Neutrophil (primary cell): ENCODE measurements around the gene MCHR1.
"Not testable (repeated sequence)": the region's sequence is repeated elsewhere in the genome, so short reads cannot be mapped to it uniquely, and the experiment has no call there.

Experiments used
- H3K27ac ChIP-seq: fragments of 200-600 bp; sonication (generic); 2 replicates; pipeline ENCODE4 v1.5.1; 2016; ENCODE audit warnings: mild to moderate bottlenecking, moderate library complexity
- H3K27me3 ChIP-seq: fragments of 200-600 bp; sonication (generic); 2 replicates; pipeline ENCODE4 v1.6.0; 2016; ENCODE audit warnings: mild to moderate bottlenecking
- H3K36me3 ChIP-seq: fragments of 200-600 bp; sonication (generic); 2 replicates; pipeline ENCODE4 v1.5.1; 2017
- H3K4me1 ChIP-seq, 2 experiments: fragments of 200-600 bp in 1 of 2; sonication (generic) in 1 of 2; 1 replicate in 1 of 2; 2 replicates in 1 of 2; pipeline versions ENCODE4 v1.5.1 to v1.6.1; 2013 to 2016; ENCODE audit warnings: low read depth in 1 of 2, low read length in 1 of 2, mild to moderate bottlenecking in 1 of 2, moderate library complexity in 1 of 2; ENCODE audit not compliant: control insufficient read depth in 1 of 2, insufficient read depth in 1 of 2
- H3K4me3 ChIP-seq, 2 experiments: fragments of 200-600 bp in 1 of 2; sonication (generic) in 1 of 2; 1 replicate in 1 of 2; 2 replicates in 1 of 2; pipeline ENCODE4 v1.5.1; 2013 to 2016; ENCODE audit warnings: low read depth in 1 of 2, low read length in 1 of 2, mild to moderate bottlenecking in 1 of 2, moderate library complexity in 1 of 2
- H3K9me3 ChIP-seq: fragments of 200-600 bp; sonication (generic); 2 replicates; pipeline ENCODE4 v1.5.1; 2016
- CTCF ChIP-seq: fragments of 200-600 bp; sonication (generic); IDR thresholded peaks from 2 replicates; pipeline ENCODE4 v1.5.1; 2016; ENCODE audit warnings: antibody characterized with exemption

The MCHR1 gene

GRCh38 chr22:40671796-40672360 is 7.4 kb upstream of the MCHR1 start:
- Histone ChIP-seq H3K27ac (no peak overlapping the region), H3K4me1 (no peaks in the 10 kb centered on the region), H3K4me3 (no peak overlapping the region), H3K36me3 (no peaks in the 10 kb centered on the region), H3K9me3 (no peaks in the 10 kb centered on the region), H3K27me3 (no peaks in the 10 kb centered on the region)
- no peak for TF ChIP-seq CTCF

GRCh38 chr22:40673017-40673416 is 6.3 kb upstream of the MCHR1 start:
- Histone ChIP-seq H3K4me3 (no peak overlapping the region), H3K27me3 (peaks cover 4% of the 10 kb centered on the region), H3K4me1 (no peaks in the 10 kb centered on the region), H3K27ac (no peak overlapping the region), H3K9me3 (no peaks in the 10 kb centered on the region), H3K36me3 (no peaks in the 10 kb centered on the region)
- no peak for TF ChIP-seq CTCF

- H3K27ac ChIP-seq = no peak overlapping the region
- H3K27me3 ChIP-seq = peaks cover 16% of the 10 kb centered on the region
- no peak overlapping the region for H3K4me3 ChIP-seq
- TF ChIP-seq CTCF = no peak
- no peaks in the 10 kb centered on the region for H3K9me3 ChIP-seq
- H3K36me3 ChIP-seq = no peaks in the 10 kb centered on the region
- H3K4me1 ChIP-seq = no peaks in the 10 kb centered on the region
Observed at GRCh38 chr22:40674274-40674673, 5.0 kb upstream of the MCHR1 start.

- not testable (repeated sequence) for H3K4me3 ChIP-seq, H3K9me3 ChIP-seq, H3K27ac ChIP-seq, H3K4me1 ChIP-seq, H3K36me3 ChIP-seq
- H3K27me3 ChIP-seq = peaks cover 35% of the 10 kb centered on the region
Observed at GRCh38 chr22:40676166-40676565, 3.1 kb upstream of the MCHR1 start.

- Histone ChIP-seq H3K9me3 (no peaks in the 10 kb centered on the region), H3K4me1 (no peaks in the 10 kb centered on the region), H3K36me3 (no peaks in the 10 kb centered on the region), H3K4me3 (no peak overlapping the region), H3K27ac (no peak overlapping the region), H3K27me3 (peaks cover 40% of the 10 kb centered on the region)
- TF ChIP-seq CTCF = no peak
Observed at GRCh38 chr22:40676644-40677043, 2.6 kb upstream of the MCHR1 start.

GRCh38 chr22:40678493-40679248 is 613 bp upstream of the MCHR1 start:
- no peak for TF ChIP-seq CTCF
- Histone ChIP-seq H3K9me3 (no peaks in the 10 kb centered on the region), H3K4me1 (no peaks in the 10 kb centered on the region), H3K36me3 (no peaks in the 10 kb centered on the region), H3K27me3 (peaks cover 58% of the 10 kb centered on the region), H3K27ac (no peak overlapping the region), H3K4me3 (no peak overlapping the region)
